NCI-H1092 treated with DMSO at 0.1 percent for 48 hours (cell line): Measurements from ENCODE around the gene ZNF638.

Source experiments
- DNase-seq: peaks from one replicate; lab custom pipeline; 2025; lab: John Stamatoyannopoulos, UW

Gene ZNF638

GRCh38 chr2:71473346-71474031 lies 141.9 kb downstream of the ZNF638 start:
- no peak for DNase-seq

GRCh38 chr2:71474116-71474743 lies 142.6 kb downstream of the ZNF638 start:
- DNase-seq = no peak

DNA sequence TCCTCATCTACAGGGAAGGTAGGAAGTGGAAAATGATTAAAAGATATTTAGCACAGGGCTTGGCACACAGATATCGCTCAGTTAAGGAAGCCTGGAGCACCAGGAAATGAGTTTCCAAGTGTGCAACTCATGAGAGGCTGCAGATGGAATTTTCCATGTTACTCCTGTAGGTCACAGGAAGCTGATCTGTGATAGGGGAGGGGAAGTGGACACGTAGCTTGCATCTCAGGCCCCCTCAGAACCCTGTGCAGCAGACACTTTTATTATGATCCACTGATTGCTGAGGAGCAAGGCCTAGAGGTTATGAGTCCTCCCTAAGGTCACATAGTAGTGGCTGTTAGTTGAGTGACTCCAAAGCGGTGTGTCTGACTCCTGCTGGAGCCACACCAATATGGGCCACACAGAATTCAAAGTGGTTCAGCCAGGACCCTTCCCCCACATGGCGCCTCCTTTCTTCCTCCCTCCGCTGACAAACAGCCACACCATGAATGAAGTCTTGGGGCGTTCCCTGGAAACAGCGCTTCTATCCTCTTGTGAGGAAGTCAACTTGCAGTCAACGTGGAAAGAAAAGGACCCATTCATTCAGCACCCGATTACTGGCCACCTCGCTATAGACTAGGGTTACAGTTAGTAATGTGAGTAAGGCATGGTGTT lies 143.3 kb downstream of the ZNF638 start:
- no peak for DNase-seq

DNA sequence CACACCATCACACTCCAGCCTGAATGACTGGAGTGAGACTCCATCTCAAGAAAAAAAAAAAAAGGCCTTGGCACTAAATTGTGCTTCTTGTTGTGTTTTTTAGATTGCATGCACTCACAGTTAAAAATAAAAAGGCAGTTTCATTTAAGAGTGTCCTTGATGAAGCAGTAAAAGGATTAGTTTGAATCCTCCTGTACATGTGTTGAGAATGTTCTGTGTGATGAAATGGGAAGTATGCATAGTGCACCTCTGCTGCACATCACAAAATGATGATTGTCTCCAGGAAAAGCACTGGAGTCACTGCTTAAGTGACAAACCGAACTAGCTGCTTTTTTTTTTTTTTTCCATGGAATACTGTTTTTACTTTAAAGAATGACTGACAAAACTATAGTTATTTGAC lies 144.9 kb downstream of the ZNF638 start:
- no peak for DNase-seq

DNA sequence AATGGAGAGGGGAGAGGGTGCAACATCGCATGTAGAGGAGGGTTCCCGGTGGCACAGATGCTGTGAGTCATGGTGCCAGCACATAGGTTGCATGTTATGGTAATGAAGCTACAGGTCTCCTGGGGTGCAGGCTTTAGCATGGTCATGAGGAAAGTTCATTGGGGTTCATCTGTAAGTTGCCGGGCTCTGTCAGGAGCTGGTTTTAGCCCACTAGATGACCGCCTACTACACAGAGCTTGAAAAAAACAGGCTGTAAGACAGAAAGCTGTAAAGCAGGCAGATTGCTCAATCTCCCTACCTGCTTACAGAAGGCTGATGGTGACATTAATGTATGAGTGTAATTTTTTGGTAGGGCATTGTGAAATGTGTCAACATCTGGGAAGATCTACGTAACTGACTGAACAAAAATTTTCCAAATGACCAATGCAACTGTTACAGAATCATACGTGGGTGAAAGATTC lies 145.7 kb downstream of the ZNF638 start:
- DNase-seq = no peak

GRCh38 chr2:71478806-71479205 lies 147.2 kb downstream of the ZNF638 start:
- DNase-seq = no peak

GRCh38 chr2:71479261-71479660 lies 147.7 kb downstream of the ZNF638 start:
- DNase-seq = no peak

- no peak for DNase-seq
These were observed 149.5 kb downstream of the ZNF638 start for GRCh38 chr2:71481111-71481510.

GRCh38 chr2:71482055-71482454 lies 150.5 kb downstream of the ZNF638 start:
- no peak for DNase-seq

- DNase-seq = no peak
These were observed 151.7 kb downstream of the ZNF638 start for GRCh38 chr2:71483246-71483645.

GRCh38 chr2:71484354-71484753 lies 152.8 kb downstream of the ZNF638 start:
- no peak for DNase-seq
